ENCODE data around the gene CD14.

GRCh38 chr5:140602147-140602546 is 30.8 kb downstream of the CD14 start:
- TF ChIP-seq, protein P1, sequence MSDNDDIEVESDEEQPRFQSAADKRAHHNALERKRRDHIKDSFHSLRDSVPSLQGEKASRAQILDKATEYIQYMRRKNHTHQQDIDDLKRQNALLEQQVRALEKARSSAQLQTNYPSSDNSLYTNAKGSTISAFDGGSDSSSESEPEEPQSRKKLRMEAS (IDR thresholded peaks at IDR 0.05; ENCODE audit: insufficient read depth, insufficient read length): no peak
- TF ChIP-seq, protein P2, sequence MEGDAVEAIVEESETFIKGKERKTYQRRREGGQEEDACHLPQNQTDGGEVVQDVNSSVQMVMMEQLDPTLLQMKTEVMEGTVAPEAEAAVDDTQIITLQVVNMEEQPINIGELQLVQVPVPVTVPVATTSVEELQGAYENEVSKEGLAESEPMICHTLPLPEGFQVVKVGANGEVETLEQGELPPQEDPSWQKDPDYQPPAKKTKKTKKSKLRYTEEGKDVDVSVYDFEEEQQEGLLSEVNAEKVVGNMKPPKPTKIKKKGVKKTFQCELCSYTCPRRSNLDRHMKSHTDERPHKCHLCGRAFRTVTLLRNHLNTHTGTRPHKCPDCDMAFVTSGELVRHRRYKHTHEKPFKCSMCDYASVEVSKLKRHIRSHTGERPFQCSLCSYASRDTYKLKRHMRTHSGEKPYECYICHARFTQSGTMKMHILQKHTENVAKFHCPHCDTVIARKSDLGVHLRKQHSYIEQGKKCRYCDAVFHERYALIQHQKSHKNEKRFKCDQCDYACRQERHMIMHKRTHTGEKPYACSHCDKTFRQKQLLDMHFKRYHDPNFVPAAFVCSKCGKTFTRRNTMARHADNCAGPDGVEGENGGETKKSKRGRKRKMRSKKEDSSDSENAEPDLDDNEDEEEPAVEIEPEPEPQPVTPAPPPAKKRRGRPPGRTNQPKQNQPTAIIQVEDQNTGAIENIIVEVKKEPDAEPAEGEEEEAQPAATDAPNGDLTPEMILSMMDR (IDR thresholded peaks at IDR 0.05; ENCODE audit: extremely low read depth in 1 of 2, insufficient read depth in 1 of 2, low read depth in 1 of 2, low read length in 2 of 2): no peak

Measured in endothelial cell of umbilical vein (primary cell).